ENCODE measurements around the gene MS4A4E. TPM values are rescaled to one million over a fixed set of nuclear protein-coding genes. Genes with fewer than 3 reads are reported as not detected.

Gene MS4A4E
- total and polyA plus RNA-seq, 2 experiments from 2014 or later: not detected

GRCh38 chr11:60261014-60261413 lies 18.1 kb upstream of the MS4A4E start:
- no peak for DNase-seq (ENCODE audit: low read depth in 1 of 2, low spot score in 1 of 2)
- Histone ChIP-seq H3K9me3 (ENCODE audit: low read depth) (no peaks in the 10 kb centered on the region), H3K4me3 (no peak overlapping the region), H3K27ac (no peak overlapping the region), H3K36me3 (no peaks in the 10 kb centered on the region), H3K27me3 (no peaks in the 10 kb centered on the region), H3K4me1 (ENCODE audit: low read depth) (no peaks in the 10 kb centered on the region)
- no peak for TF ChIP-seq CTCF (IDR thresholded peaks at IDR 0.05; ENCODE audit: low read depth, low read length)

GRCh38 chr11:60257956-60258722 lies 15.2 kb upstream of the MS4A4E start:
- no peak for TF ChIP-seq CTCF (IDR thresholded peaks at IDR 0.05; ENCODE audit: low read depth, low read length)
- Histone ChIP-seq H3K4me3 (no peak overlapping the region), H3K4me1 (ENCODE audit: low read depth) (no peaks in the 10 kb centered on the region), H3K36me3 (no peaks in the 10 kb centered on the region), H3K27me3 (no peaks in the 10 kb centered on the region), H3K27ac (no peak overlapping the region), H3K9me3 (ENCODE audit: low read depth) (no peaks in the 10 kb centered on the region)
- no peak for DNase-seq (ENCODE audit: low read depth in 1 of 2, low spot score in 1 of 2)

- no peak for DNase-seq (ENCODE audit: low read depth in 1 of 2, low spot score in 1 of 2)
- Histone ChIP-seq H3K4me1 (ENCODE audit: low read depth) (no peaks in the 10 kb centered on the region), H3K9me3 (ENCODE audit: low read depth) (no peaks in the 10 kb centered on the region), H3K27me3 (no peaks in the 10 kb centered on the region), H3K36me3 (no peaks in the 10 kb centered on the region), H3K4me3 (no peak overlapping the region), H3K27ac (no peak overlapping the region)
- no peak for TF ChIP-seq CTCF (IDR thresholded peaks at IDR 0.05; ENCODE audit: low read depth, low read length)
Observed at GRCh38 chr11:60252213-60253108, 9.5 kb upstream of the MS4A4E start.

GRCh38 chr11:60251485-60252212 lies 8.7 kb upstream of the MS4A4E start:
- no peak overlapping the region for H3K4me3 ChIP-seq
- H3K9me3 ChIP-seq (ENCODE audit: low read depth): no peaks in the 10 kb centered on the region
- H3K27ac ChIP-seq: no peak overlapping the region
- H3K27me3 ChIP-seq: no peaks in the 10 kb centered on the region
- H3K4me1 ChIP-seq (ENCODE audit: low read depth): no peaks in the 10 kb centered on the region
- peak; percentile 17 for TF ChIP-seq CTCF (IDR thresholded peaks at IDR 0.05; ENCODE audit: low read depth, low read length)
- peak; percentile 14 to 56 for DNase-seq (ENCODE audit: low read depth in 1 of 2, low spot score in 1 of 2)
- H3K36me3 ChIP-seq: no peaks in the 10 kb centered on the region

- Histone ChIP-seq H3K27me3 (no peaks in the 10 kb centered on the region), H3K36me3 (no peaks in the 10 kb centered on the region), H3K4me1 (ENCODE audit: low read depth) (no peaks in the 10 kb centered on the region), H3K9me3 (ENCODE audit: low read depth) (no peaks in the 10 kb centered on the region), H3K4me3 (no peak overlapping the region), H3K27ac (no peak overlapping the region)
- no peak for TF ChIP-seq CTCF (IDR thresholded peaks at IDR 0.05; ENCODE audit: low read depth, low read length)
- DNase-seq (ENCODE audit: low read depth in 1 of 2, low spot score in 1 of 2): no peak
Observed at GRCh38 chr11:60241786-60242185, 1.2 kb downstream of the MS4A4E start.
